GM10266 (cell line): Measurements from ENCODE around the gene GNB5.
A peak's percentile ranks its signal among the peaks of the same experiment; 100 is the strongest.

ENCODE experiments used
- DNase-seq: peaks from one replicate; pipeline ENCODE4 v3.0.0; 2012; ENCODE audit errors: extremely low spot score
- TF ChIP-seq, protein P1 (sequence below): IDR thresholded peaks from 2 replicates; pipeline ENCODE4 v1.5.1; 2012; ENCODE audit warnings: mild to moderate bottlenecking, low read depth; ENCODE audit not compliant: control insufficient read depth, insufficient read depth; ENCODE audit errors: missing control alignments

The GNB5 gene

DNA sequence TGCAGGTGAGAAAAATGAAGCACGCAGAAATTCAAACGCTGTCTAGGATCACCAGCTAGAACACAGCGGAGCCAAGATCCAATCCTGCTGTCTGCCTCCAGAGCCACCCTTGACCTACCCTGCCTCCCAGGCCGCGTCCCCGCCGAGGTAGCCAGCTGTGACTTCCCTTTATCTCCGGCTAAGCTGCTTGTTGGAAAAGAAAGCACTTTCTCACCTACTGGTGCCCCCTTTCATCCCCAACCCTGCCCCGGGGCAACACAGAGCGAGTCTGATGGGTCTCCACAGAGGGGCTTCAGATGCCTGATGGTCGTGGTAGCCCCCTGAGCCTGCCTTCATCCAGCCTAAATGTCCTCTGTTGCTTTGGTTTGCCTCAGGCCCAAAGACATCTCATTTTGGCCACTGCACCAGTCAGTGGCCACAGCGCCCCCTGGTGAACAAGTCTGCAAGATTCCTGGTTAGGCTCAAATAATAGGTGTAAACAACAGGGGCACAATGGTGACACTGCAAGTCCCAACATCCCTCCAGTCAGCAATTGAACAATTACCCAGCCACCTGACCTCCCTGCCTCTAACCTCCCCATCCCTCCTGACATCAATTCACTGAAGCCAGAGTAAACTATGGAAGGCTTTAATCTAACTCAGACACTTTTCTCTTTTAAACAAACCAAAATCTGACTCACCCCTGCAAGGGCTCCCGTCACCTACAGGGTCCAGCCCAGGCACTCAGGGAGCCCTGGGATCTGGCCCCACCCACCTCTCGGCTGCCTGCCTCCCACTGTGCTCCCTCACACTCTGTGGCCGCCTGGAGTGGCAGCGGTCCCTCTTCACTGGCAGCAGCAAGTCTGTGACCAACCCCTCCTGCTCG is 51.4 kb downstream of the GNB5 start:
- peak; percentile 81 for DNase-seq
- TF ChIP-seq, protein P1, sequence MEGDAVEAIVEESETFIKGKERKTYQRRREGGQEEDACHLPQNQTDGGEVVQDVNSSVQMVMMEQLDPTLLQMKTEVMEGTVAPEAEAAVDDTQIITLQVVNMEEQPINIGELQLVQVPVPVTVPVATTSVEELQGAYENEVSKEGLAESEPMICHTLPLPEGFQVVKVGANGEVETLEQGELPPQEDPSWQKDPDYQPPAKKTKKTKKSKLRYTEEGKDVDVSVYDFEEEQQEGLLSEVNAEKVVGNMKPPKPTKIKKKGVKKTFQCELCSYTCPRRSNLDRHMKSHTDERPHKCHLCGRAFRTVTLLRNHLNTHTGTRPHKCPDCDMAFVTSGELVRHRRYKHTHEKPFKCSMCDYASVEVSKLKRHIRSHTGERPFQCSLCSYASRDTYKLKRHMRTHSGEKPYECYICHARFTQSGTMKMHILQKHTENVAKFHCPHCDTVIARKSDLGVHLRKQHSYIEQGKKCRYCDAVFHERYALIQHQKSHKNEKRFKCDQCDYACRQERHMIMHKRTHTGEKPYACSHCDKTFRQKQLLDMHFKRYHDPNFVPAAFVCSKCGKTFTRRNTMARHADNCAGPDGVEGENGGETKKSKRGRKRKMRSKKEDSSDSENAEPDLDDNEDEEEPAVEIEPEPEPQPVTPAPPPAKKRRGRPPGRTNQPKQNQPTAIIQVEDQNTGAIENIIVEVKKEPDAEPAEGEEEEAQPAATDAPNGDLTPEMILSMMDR = peak; percentile 85

- TF ChIP-seq, protein P1 = no peak
- DNase-seq = no peak
Observed at GRCh38 chr15:52137432-52138357, 53.5 kb downstream of the GNB5 start.

- DNase-seq = no peak
- TF ChIP-seq, protein P1 = no peak
Observed at GRCh38 chr15:52136442-52136980, 54.7 kb downstream of the GNB5 start.

GRCh38 chr15:52134502-52135144 is 56.6 kb downstream of the GNB5 start:
- DNase-seq = no peak

GRCh38 chr15:52133510-52134220 is 57.5 kb downstream of the GNB5 start:
- no peak for DNase-seq
- TF ChIP-seq, protein P1 = no peak

More at GRCh38 chr15:52134502-52135144, 56.6 kb downstream of the GNB5 start:
- TF ChIP-seq, protein P1 = no peak

DNA sequence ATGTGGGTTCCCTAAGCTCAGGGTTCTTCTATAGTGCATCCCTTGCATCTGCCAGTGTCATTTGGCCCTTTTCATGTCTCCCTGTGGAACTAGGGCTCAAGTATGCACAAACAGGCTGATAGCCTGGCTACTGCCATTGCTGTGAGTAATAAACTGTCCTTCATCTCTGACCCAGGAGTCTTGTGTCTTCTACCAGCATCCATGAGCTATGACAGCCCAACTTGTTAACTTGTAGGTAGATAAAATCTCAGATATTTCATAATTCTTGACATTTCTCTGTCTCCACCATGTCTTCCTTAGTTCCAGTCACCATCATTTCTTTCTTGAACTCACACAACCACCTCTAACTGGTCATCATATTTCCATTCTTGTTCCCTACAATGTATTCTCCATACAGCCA is 59.1 kb downstream of the GNB5 start:
- DNase-seq = no peak
- TF ChIP-seq, protein P1 = no peak
